WERI-Rb-1 (cell line): ENCODE data around the gene ERGIC2.

Experiments used
- DNase-seq: peaks from one replicate; pipeline ENCODE4 v3.0.0-alpha.2; 2020
- H3K27ac ChIP-seq: fragments of 250-450 bp; sonication (Bioruptor Pico); 2 replicates; pipeline ENCODE4 v1.5.1; 2020; ENCODE audit warnings: mild to moderate bottlenecking, moderate library complexity
- H3K27me3 ChIP-seq: fragments of 250-450 bp; sonication (Bioruptor Pico); 2 replicates; pipeline ENCODE4 v1.5.1; 2021; ENCODE audit warnings: mild to moderate bottlenecking, low read depth, moderate library complexity; ENCODE audit not compliant: insufficient read depth, severe bottlenecking
- H3K36me3 ChIP-seq: fragments of 250-450 bp; sonication (Bioruptor Pico); 2 replicates; pipeline ENCODE4 v1.5.1; 2020; ENCODE audit warnings: mild to moderate bottlenecking, moderate library complexity
- H3K4me3 ChIP-seq: 2 replicates; pipeline ENCODE4 v1.5.1; 2011; ENCODE audit warnings: low read depth, mild to moderate bottlenecking, control low read depth, low read length
- H3K9me3 ChIP-seq: fragments of 250-450 bp; sonication (Bioruptor Pico); 2 replicates; pipeline ENCODE4 v1.5.1; 2021; ENCODE audit warnings: mild to moderate bottlenecking, moderate library complexity; ENCODE audit not compliant: severe bottlenecking
- TF ChIP-seq, protein P1 (sequence below): IDR thresholded peaks from 2 replicates; pipeline ENCODE4 v1.5.1; 2011; ENCODE audit warnings: low read depth, mild to moderate bottlenecking, control low read depth, inconsistent platforms, low read length

ERGIC2 gene

DNA sequence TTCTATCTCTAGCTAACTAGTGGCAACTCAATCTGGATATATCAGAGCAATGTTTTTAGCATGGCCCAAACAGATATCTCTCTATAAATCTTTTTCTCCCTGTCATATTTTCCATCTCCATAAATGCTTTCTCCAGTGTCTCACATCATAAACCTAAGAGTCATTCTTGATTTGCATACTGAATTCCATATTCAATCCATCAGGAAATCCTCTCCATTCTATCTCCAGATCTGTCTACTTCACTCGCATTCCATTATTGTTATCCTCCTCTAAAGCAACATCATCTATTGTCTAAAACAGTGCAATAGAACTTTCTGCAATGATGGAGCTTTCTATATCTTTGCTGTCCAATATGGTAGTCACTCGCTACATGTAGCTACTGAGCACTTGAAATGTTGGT lies 45.5 kb upstream of the ERGIC2 start:
- no peaks in the 10 kb centered on the region for H3K36me3 ChIP-seq
- no peak overlapping the region for H3K4me3 ChIP-seq
- TF ChIP-seq, protein P1, sequence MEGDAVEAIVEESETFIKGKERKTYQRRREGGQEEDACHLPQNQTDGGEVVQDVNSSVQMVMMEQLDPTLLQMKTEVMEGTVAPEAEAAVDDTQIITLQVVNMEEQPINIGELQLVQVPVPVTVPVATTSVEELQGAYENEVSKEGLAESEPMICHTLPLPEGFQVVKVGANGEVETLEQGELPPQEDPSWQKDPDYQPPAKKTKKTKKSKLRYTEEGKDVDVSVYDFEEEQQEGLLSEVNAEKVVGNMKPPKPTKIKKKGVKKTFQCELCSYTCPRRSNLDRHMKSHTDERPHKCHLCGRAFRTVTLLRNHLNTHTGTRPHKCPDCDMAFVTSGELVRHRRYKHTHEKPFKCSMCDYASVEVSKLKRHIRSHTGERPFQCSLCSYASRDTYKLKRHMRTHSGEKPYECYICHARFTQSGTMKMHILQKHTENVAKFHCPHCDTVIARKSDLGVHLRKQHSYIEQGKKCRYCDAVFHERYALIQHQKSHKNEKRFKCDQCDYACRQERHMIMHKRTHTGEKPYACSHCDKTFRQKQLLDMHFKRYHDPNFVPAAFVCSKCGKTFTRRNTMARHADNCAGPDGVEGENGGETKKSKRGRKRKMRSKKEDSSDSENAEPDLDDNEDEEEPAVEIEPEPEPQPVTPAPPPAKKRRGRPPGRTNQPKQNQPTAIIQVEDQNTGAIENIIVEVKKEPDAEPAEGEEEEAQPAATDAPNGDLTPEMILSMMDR = no peak
- no peak for DNase-seq
- no peaks in the 10 kb centered on the region for H3K27me3 ChIP-seq
- H3K27ac ChIP-seq = no peak overlapping the region
- no peaks in the 10 kb centered on the region for H3K9me3 ChIP-seq

DNA sequence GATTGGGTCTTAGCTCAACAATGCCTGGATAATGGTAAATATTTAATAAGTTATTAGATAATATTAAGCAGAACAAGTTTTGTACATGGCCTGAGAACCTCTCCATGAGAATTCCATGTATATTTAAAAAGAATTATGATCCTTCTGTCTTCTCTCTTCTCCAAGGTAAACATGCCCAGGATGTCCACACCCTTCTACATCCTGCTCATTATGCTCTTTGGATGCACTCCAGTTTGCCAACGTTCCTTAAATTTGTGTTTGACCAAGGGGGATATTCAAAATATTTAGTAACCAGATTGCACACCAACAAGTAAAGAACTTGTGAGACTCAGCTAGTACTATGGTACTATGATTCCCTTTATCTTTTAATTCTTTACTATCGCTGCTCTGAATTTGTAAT lies 44.8 kb upstream of the ERGIC2 start:
- H3K27me3 ChIP-seq = no peaks in the 10 kb centered on the region
- TF ChIP-seq, protein P1 = no peak
- H3K9me3 ChIP-seq = no peaks in the 10 kb centered on the region
- no peak overlapping the region for H3K4me3 ChIP-seq
- H3K36me3 ChIP-seq = no peaks in the 10 kb centered on the region
- no peak for DNase-seq
- H3K27ac ChIP-seq = no peak overlapping the region

DNA sequence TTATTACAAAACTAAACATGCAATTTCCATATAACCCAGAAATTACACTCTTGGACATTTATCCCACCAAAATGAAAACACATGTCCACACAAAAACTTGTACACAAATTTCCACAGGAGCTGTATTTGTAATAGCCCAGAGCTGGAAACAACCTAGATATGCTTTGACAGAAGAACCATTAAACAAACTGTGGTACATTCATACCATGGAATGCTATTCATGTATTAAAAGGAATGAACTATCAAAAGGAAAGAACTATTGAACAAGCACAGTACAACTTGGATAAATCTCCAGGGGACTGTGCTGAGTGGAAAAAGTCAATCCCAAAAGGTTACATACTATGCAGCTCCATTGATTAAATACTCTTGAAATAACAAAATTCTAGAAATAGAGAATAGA lies 35.8 kb upstream of the ERGIC2 start:
- H3K27me3 ChIP-seq = no peaks in the 10 kb centered on the region
- no peaks in the 10 kb centered on the region for H3K9me3 ChIP-seq
- TF ChIP-seq, protein P1 = no peak
- H3K4me3 ChIP-seq = no peak overlapping the region
- no peaks in the 10 kb centered on the region for H3K36me3 ChIP-seq
- no peak for DNase-seq
- H3K27ac ChIP-seq = no peak overlapping the region

DNA sequence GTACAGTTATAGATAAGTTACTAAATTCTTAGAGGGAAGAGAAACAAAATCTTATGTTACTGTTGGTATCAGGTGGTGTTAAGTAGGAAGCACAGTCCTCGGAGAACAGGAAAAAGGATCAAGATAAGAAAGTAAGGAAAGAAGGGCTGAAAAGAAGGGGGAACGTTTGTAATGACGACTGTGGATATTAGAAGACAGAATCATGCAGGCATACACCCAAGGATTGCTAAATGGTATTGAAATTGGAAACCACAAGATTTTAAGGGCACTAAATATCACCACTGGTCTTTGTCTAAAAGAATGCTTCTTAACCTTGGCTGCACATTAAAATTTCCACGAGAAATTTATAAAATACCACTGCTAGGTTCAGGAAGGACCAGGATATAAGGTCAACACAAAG lies 34.1 kb upstream of the ERGIC2 start:
- no peak overlapping the region for H3K27ac ChIP-seq
- H3K9me3 ChIP-seq = no peaks in the 10 kb centered on the region
- no peaks in the 10 kb centered on the region for H3K36me3 ChIP-seq
- DNase-seq = no peak
- no peaks in the 10 kb centered on the region for H3K27me3 ChIP-seq
- H3K4me3 ChIP-seq = no peak overlapping the region
- TF ChIP-seq, protein P1 = no peak

DNA sequence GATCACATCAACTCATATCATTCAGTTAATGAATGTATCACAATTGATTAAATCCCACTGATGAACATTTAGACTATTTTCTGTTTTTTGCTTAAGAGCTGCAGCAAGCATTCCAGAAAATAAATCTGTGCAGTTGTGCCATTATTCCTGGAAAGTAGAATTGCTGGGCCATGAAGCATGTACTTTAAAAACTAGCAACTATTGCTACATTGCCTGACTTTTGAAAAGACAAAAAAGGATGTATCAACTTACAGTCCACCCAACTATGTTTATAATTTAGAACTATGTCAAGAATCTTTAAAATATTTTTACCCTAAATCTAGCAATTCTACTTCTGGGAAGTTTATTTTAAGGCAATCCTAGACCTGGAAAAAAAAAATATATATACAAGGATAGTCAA lies 33.4 kb upstream of the ERGIC2 start:
- TF ChIP-seq, protein P1 = no peak
- no peak for DNase-seq
- Histone ChIP-seq H3K27ac (no peak overlapping the region), H3K9me3 (no peaks in the 10 kb centered on the region), H3K27me3 (no peaks in the 10 kb centered on the region), H3K36me3 (no peaks in the 10 kb centered on the region), H3K4me3 (no peak overlapping the region)

DNA sequence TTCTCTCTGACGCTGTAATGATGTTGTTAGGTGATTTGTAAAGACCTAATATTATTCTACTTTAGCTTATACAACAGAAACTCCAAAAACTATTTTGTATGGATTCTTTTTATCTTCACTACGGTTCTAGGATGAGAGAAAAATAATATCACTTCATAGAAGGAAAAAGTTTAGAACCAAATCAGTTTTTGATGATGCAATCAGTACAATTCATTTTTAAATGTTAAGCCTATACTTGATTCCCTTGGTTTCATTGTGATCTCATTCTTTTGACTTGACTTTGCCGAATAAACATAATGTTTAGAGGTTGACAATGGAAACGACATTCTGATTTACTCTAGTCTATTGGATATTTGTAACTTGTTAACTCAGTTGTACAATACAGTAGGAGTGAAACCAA lies 24.6 kb upstream of the ERGIC2 start:
- Histone ChIP-seq H3K36me3 (no peaks in the 10 kb centered on the region), H3K4me3 (no peak overlapping the region), H3K27ac (no peak overlapping the region), H3K27me3 (no peaks in the 10 kb centered on the region), H3K9me3 (no peaks in the 10 kb centered on the region)
- DNase-seq = no peak
- TF ChIP-seq, protein P1 = no peak
